H1 (cell line): Measurements from ENCODE around the gene PAX5. TPM values are rescaled to one million over a fixed set of nuclear protein-coding genes. Genes with fewer than 3 reads are reported as not detected.

ENCODE experiments used
- CTCF ChIA-PET: fragments of 300-600 bp; sonication (Branson Sonifier 250); formaldehyde crosslinking; loops from one replicate; lab custom pipeline; 2021; ENCODE audit not compliant: partially characterized antibody; lab: Charles Lee
- POLR2A ChIA-PET: fragments of 300-600 bp; sonication (Branson Sonifier 250); formaldehyde crosslinking; loops from one replicate; lab custom pipeline; 2021; ENCODE audit warnings: inconsistent platforms; ENCODE audit not compliant: partially characterized antibody; lab: Charles Lee
- DNase-seq, 2 experiments: peaks; one replicate each; pipeline versions ENCODE4 v3.0.0 to v3.0.0-alpha.2; 2010 to 2022; ENCODE audit warnings: low spot score in 2 of 2, low read depth in 1 of 2, mixed read lengths in 1 of 2
- FAIRE-seq: peaks from 2 replicates; lab custom pipeline; 2011; peaks lifted over from hg19 to GRCh38; lab: Jason Lieb, UNC
- H2AFZ ChIP-seq: 2 replicates; pipeline ENCODE4 v1.8.1; 2012; ENCODE audit warnings: low read length, inconsistent platforms
- H2AK5ac ChIP-seq: 2 replicates; pipeline ENCODE4 v1.6.1; 2013; ENCODE audit warnings: low read depth, low read length
- H2BK120ac ChIP-seq: replicated peaks from 2 replicates; pipeline ENCODE3; 2013; ENCODE audit warnings: low read depth, low read length, inconsistent platforms
- H2BK12ac ChIP-seq: 2 replicates; pipeline ENCODE4 v1.6.1; 2013; ENCODE audit warnings: low read depth, low read length
- H2BK15ac ChIP-seq: 2 replicates; pipeline ENCODE4 v1.6.1; 2013; ENCODE audit warnings: low read length
- H2BK20ac ChIP-seq: 2 replicates; pipeline ENCODE4 v1.6.1; 2013; ENCODE audit warnings: low read length
- H2BK5ac ChIP-seq: 2 replicates; pipeline ENCODE4 v1.6.1; 2013; ENCODE audit warnings: low read depth, low read length
- H3K14ac ChIP-seq: 2 replicates; pipeline ENCODE4 v1.6.1; 2013; ENCODE audit warnings: inconsistent platforms; ENCODE audit not compliant: insufficient read length
- H3K18ac ChIP-seq: 2 replicates; pipeline ENCODE4 v1.6.1; 2013; ENCODE audit warnings: low read length; ENCODE audit errors: extremely low read depth
- H3K23ac ChIP-seq: 2 replicates; pipeline ENCODE4 v1.6.1; 2013; ENCODE audit warnings: inconsistent platforms; ENCODE audit not compliant: insufficient read length
- H3K23me2 ChIP-seq: 2 replicates; pipeline ENCODE4 v1.6.1; 2013; ENCODE audit warnings: low read depth, low read length
- H3K27ac ChIP-seq: 2 replicates; pipeline ENCODE4 v1.6.1; 2011; ENCODE audit warnings: low read depth, low read length, inconsistent platforms
- H3K27me3 ChIP-seq, 4 experiments: replicated peaks in 1 of 4; 1 replicate in 1 of 4; 2 replicates in 3 of 4; pipeline versions ENCODE4 v1.6.1 to v1.8.1; 2011 to 2013; ENCODE audit warnings: low read length in 3 of 4, mild to moderate bottlenecking in 3 of 4, inconsistent platforms in 2 of 4, mixed read lengths in 2 of 4, moderate library complexity in 1 of 4; ENCODE audit not compliant: control insufficient read depth in 3 of 4, insufficient read depth in 3 of 4; ENCODE audit errors: extremely low read depth in 1 of 4
- H3K36me3 ChIP-seq, 4 experiments: 2 replicates each; pipeline versions ENCODE4 v1.6.1 to v1.8.1; 2011 to 2013; ENCODE audit warnings: mild to moderate bottlenecking in 4 of 4, low read length in 3 of 4, moderate library complexity in 2 of 4, control low read depth in 1 of 4, inconsistent platforms in 1 of 4; ENCODE audit not compliant: insufficient read depth in 4 of 4, control insufficient read depth in 2 of 4
- H3K4ac ChIP-seq: replicated peaks from 2 replicates; pipeline ENCODE3; 2013; ENCODE audit warnings: low read length, low read depth, mixed read lengths, inconsistent platforms; ENCODE audit not compliant: insufficient read length
- H3K4me1 ChIP-seq, 4 experiments: replicated peaks in 1 of 4; 1 replicate in 1 of 4; 2 replicates in 3 of 4; pipeline versions ENCODE4 v1.6.1 to v1.8.1; 2011 to 2013; ENCODE audit warnings: low read length in 3 of 4, inconsistent platforms in 2 of 4, mixed read lengths in 1 of 4; ENCODE audit not compliant: insufficient read depth in 4 of 4, control insufficient read depth in 3 of 4
- H3K4me2 ChIP-seq, 2 experiments: 2 replicates each; pipeline versions ENCODE4 v1.6.1 to v1.8.1; 2011 to 2013; ENCODE audit warnings: low read depth in 2 of 2, low read length in 2 of 2, control low read depth in 1 of 2, inconsistent platforms in 1 of 2, mild to moderate bottlenecking in 1 of 2; ENCODE audit not compliant: insufficient read depth in 1 of 2
- H3K4me3 ChIP-seq, 4 experiments: fragments of 200-600, 300-600 bp in 1 of 4; sonication (generic), shearing (Covaris generic), sonication (Bioruptor Twin) in 1 of 4; 2 replicates each; pipeline versions ENCODE4 v1.5.1 to v1.8.1; 2011 to 2016; ENCODE audit warnings: low read length in 4 of 4, low read depth in 3 of 4, control low read depth in 2 of 4, inconsistent platforms in 2 of 4, mild to moderate bottlenecking in 2 of 4, mixed read lengths in 1 of 4, moderate library complexity in 1 of 4; ENCODE audit not compliant: insufficient read depth in 2 of 4; ENCODE audit errors: extremely low read depth in 1 of 4
- H3K56ac ChIP-seq: replicated peaks from 2 replicates; pipeline ENCODE3; 2013; ENCODE audit warnings: low read depth, mild to moderate bottlenecking, mixed read lengths, low read length, inconsistent platforms; ENCODE audit not compliant: insufficient read length
- H3K79me1 ChIP-seq: 2 replicates; pipeline ENCODE4 v1.6.1; 2013; ENCODE audit warnings: low read depth, low read length, control low read depth
- H3K79me2 ChIP-seq, 2 experiments: 2 replicates each; pipeline versions ENCODE4 v1.6.1 to v1.8.1; 2012 to 2013; ENCODE audit warnings: low read length in 2 of 2, mild to moderate bottlenecking in 2 of 2, inconsistent platforms in 1 of 2; ENCODE audit not compliant: insufficient read depth in 2 of 2, control insufficient read depth in 1 of 2
- H3K9ac ChIP-seq, 4 experiments: replicated peaks in 1 of 4; 1 replicate in 1 of 4; 2 replicates in 3 of 4; pipeline versions ENCODE4 v1.6.1 to v1.8.1; 2011 to 2013; ENCODE audit warnings: low read depth in 3 of 4, low read length in 3 of 4, control low read depth in 2 of 4, mild to moderate bottlenecking in 2 of 4, moderate library complexity in 2 of 4, inconsistent platforms in 1 of 4; ENCODE audit errors: extremely low read depth in 1 of 4
- H3K9me3 ChIP-seq, 2 experiments: 2 replicates each; pipeline versions ENCODE4 v1.6.1 to v1.8.1; 2012 to 2013; ENCODE audit warnings: mild to moderate bottlenecking in 2 of 2, moderate library complexity in 2 of 2, control low read depth in 1 of 2, inconsistent platforms in 1 of 2, low read depth in 1 of 2, low read length in 1 of 2, mixed read lengths in 1 of 2; ENCODE audit not compliant: insufficient read depth in 2 of 2
- H4K20me1 ChIP-seq, 2 experiments: replicated peaks in 1 of 2; 2 replicates each; pipeline versions ENCODE3 to v1.8.1; 2011 to 2013; ENCODE audit warnings: inconsistent platforms in 2 of 2, low read length in 2 of 2, mild to moderate bottlenecking in 1 of 2; ENCODE audit not compliant: insufficient read depth in 2 of 2, control insufficient read depth in 1 of 2
- H4K5ac ChIP-seq: 2 replicates; pipeline ENCODE4 v1.6.1; 2013; ENCODE audit warnings: low read length, low read depth, mixed read lengths, inconsistent platforms; ENCODE audit not compliant: insufficient read length
- H4K8ac ChIP-seq: 2 replicates; pipeline ENCODE4 v1.8.0; 2013; ENCODE audit warnings: mild to moderate bottlenecking, moderate library complexity, low read length, inconsistent platforms; ENCODE audit not compliant: insufficient read depth; ENCODE audit errors: extremely low read depth
- H4K91ac ChIP-seq: replicated peaks from 2 replicates; pipeline ENCODE3; 2013; ENCODE audit warnings: low read length, mixed read lengths, inconsistent platforms; ENCODE audit not compliant: insufficient read length
- ATF3 ChIP-seq: IDR thresholded peaks from 2 replicates; pipeline ENCODE4 v1.6.1; 2011; ENCODE audit warnings: low read depth, mild to moderate bottlenecking, low read length; ENCODE audit not compliant: insufficient read depth
- CBX8 ChIP-seq: fragments of 300-800, 300-1000 bp; sonication (generic); IDR thresholded peaks from 2 replicates; pipeline ENCODE4 v1.7.1; 2016; ENCODE audit warnings: low read depth, low read length, borderline replicate concordance
- EGR1 ChIP-seq: IDR thresholded peaks from 2 replicates; pipeline ENCODE4 v1.6.1; 2011; ENCODE audit warnings: low read depth, low read length, borderline replicate concordance
- GABPA ChIP-seq: IDR thresholded peaks from 2 replicates; pipeline ENCODE4 v1.6.1; 2011; ENCODE audit warnings: mild to moderate bottlenecking, low read length, moderate library complexity, borderline replicate concordance; ENCODE audit not compliant: insufficient read depth
- JUND ChIP-seq: IDR thresholded peaks from 2 replicates; pipeline ENCODE4 v1.6.1; 2011; ENCODE audit warnings: mild to moderate bottlenecking, improper control_type of control experiment, low read length
- KDM1A ChIP-seq: fragments of 200-600, 300-600 bp; sonication (generic); IDR thresholded peaks from 2 replicates; pipeline ENCODE4 v1.7.1; 2016; ENCODE audit warnings: mild to moderate bottlenecking, low read length, borderline replicate concordance
- NRF1 ChIP-seq: IDR thresholded peaks from 2 replicates; pipeline ENCODE4 v1.6.1; 2011; ENCODE audit warnings: mild to moderate bottlenecking, low read depth, low read length, improper control_type of control experiment
- RAD21 ChIP-seq, 2 experiments: IDR thresholded peaks in 1 of 2; conservative IDR thresholded peaks in 1 of 2; 2 replicates each; pipeline ENCODE4 v1.6.1; 2011; ENCODE audit warnings: low read depth in 2 of 2, low read length in 2 of 2, improper control_type of control experiment in 1 of 2, inconsistent platforms in 1 of 2, mild to moderate bottlenecking in 1 of 2, moderate library complexity in 1 of 2
- YY1 ChIP-seq: IDR thresholded peaks from 2 replicates; pipeline ENCODE4 v1.6.1; 2011; ENCODE audit warnings: low read depth, mild to moderate bottlenecking, low read length
- WGBS, 2 experiments: shearing (Covaris generic) in 1 of 2; methylation state at CpG; one replicate each; pipeline versions ENCODE4 v1.1.6 to v1.1.7; 2013 to 2015; ENCODE audit warnings: low lambda C conversion rate in 2 of 2, mixed read lengths in 2 of 2, inconsistent platforms in 1 of 2, low coverage in 1 of 2, missing lambda C conversion rate in 1 of 2; ENCODE audit not compliant: insufficient replicate concordance in 2 of 2, insufficient coverage in 1 of 2, insufficient read length in 1 of 2; ENCODE audit errors: extremely low coverage in 1 of 2, missing lambda C conversion rate in 1 of 2; 5-methylcytosine and 5-hydroxymethylcytosine counted together
- polyA plus RNA-seq, 7 experiments: library from polyadenylated mRNA; depleted of rRNA in 3 of 7; stranded (reverse) in 5 of 7; unstranded in 2 of 7; fragments of >200 nt in 5 of 7; fragments of 200-250 nt in 2 of 7; gene quantifications; 1 replicate in 5 of 7; 2 replicates in 1 of 7; 4 replicates in 1 of 7; pipeline versions ENCODE4 v1.2.1 to v1.2.3, GENCODE V29; 2011 to 2013; ENCODE audit warnings: missing spikeins in 2 of 7, mixed read lengths in 2 of 7
- total RNA-seq: library from RNA; stranded (reverse); fragmentation: NEBNext Ultra II Directional; extraction: Animal tissue kit (Norgen Biotek cat#: 25700); gene quantifications from 2 replicates; pipeline ENCODE4 v1.2.1, GENCODE V29; 2021

Gene PAX5
- total and polyA plus RNA-seq, 2 of the 8 experiments (the other 6 are each of a cell fraction or from before 2014, with no cell fraction given), result 0.29 to 0.43 TPM

DNA sequence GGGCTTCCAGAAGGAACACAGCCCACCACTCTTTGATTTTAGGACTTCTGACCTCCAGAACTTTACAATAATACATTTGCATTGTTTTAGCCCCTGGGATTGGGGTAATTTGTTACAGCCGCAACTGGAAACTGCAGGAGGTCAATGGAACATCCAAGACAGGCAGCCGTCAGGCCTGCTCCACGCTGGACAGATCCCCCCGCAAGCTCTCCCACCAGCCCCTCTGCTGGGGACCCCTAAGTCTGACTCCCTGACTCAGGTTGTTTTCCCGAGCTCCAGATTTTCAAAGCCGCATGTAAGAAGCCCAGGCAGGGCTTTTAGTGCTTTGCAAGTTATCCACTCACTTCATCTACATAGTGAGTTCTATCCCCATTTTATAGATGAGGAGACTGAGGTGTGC is 127.6 kb downstream of the PAX5 start:
- no peak overlapping the region for H3K4ac ChIP-seq
- H4K5ac ChIP-seq, result no peak overlapping the region
- FAIRE-seq (no peak), DNase-seq (no peak)
- H3K27ac ChIP-seq, result no peak overlapping the region
- H3K23ac ChIP-seq, result no peak overlapping the region
- no peak overlapping the region for H2BK12ac ChIP-seq
- peaks cover 0 to 2% of the 10 kb centered on the region in 2 experiments for H4K20me1 ChIP-seq
- H4K8ac ChIP-seq, result no peak overlapping the region
- no peak overlapping the region for H2BK5ac ChIP-seq
- no peaks in the 10 kb centered on the region for H3K9me3 ChIP-seq
- H3K4me1 ChIP-seq, result peaks cover 0 to 7% (median 6%) of the 10 kb centered on the region in 4 experiments; a peak in 6 of 7 replicates
- H3K4me2 ChIP-seq, result 0 out of 4 replicates have a peak overlapping the region, but pooled peaks of 1 of the 2 experiments have one; percentile 25
- CTCF ChIA-PET, result interaction anchor here (0.6 to 12.0 kb wide), 19 partner anchors 9 to 97 kb away, joined by 3 to 74 read pairs (median 4); no protein-coding TSS in a partner anchor
- H2BK15ac ChIP-seq, result no peak overlapping the region
- no peak overlapping the region for H3K4me3 ChIP-seq
- H3K56ac ChIP-seq, result no peak overlapping the region
- TF ChIP-seq JUND (no peak), ATF3 (no peak), CBX8 (no peak), KDM1A (no peak), GABPA (no peak), YY1 (no peak), EGR1 (no peak), NRF1 (no peak), RAD21 (IDR thresholded peaks at IDR 0.05 in 1 of 2, conservative IDR thresholded peaks at IDR 0.05 in 1 of 2; ENCODE audit: low read depth in 2 of 2, low read length in 2 of 2) (no peak)
- no peaks in the 10 kb centered on the region for H3K79me1 ChIP-seq
- POLR2A ChIA-PET, result no interaction called here
- no peak overlapping the region for H4K91ac ChIP-seq
- H3K79me2 ChIP-seq, result no peaks in the 10 kb centered on the region
- H3K23me2 ChIP-seq, result 0 out of 2 replicates have a peak, but pooled peaks cover 2% of the 10 kb centered on the region
- no peak overlapping the region for H2BK20ac ChIP-seq
- no peak overlapping the region for H2AK5ac ChIP-seq
- no peaks in the 10 kb centered on the region for H3K36me3 ChIP-seq
- H3K9ac ChIP-seq, result no peak overlapping the region
- no peak overlapping the region for H3K18ac ChIP-seq
- H2AFZ ChIP-seq, result no peak overlapping the region
- no peaks in the 10 kb centered on the region for H3K27me3 ChIP-seq
- H2BK120ac ChIP-seq, result no peak overlapping the region
- H3K14ac ChIP-seq, result no peak overlapping the region
- 88% methylated on average over 6 of the region's 6 CpGs; no CpG with 5 or more reads in 1 of the 2 experiments for WGBS, 2 experiments
